ENCODE data around the gene LIX1L.

DNA sequence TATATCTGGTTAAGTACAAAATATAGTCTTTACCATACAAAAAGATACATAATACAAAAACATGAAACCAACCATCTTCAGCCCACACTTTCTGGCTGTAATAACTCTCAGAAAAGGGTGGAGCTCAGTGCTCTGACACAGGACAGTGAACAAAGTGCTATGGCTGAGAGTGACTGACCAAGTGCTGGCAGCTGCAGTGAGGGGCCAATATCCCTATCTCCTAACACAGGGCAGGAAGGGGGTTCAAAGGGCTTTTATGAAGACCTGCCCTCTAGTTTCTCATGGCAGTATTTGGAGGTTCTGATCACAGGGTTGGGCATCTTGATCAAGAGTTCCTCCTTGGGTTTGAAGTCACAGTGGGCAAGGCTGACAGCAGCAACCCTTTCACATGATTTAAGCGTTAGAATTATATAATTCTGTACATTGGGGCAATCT is 34.7 kb upstream of the LIX1L start:
- no peak for TF ChIP-seq EZH2 (IDR thresholded peaks at IDR 0.05)
- TF ChIP-seq, protein P1, sequence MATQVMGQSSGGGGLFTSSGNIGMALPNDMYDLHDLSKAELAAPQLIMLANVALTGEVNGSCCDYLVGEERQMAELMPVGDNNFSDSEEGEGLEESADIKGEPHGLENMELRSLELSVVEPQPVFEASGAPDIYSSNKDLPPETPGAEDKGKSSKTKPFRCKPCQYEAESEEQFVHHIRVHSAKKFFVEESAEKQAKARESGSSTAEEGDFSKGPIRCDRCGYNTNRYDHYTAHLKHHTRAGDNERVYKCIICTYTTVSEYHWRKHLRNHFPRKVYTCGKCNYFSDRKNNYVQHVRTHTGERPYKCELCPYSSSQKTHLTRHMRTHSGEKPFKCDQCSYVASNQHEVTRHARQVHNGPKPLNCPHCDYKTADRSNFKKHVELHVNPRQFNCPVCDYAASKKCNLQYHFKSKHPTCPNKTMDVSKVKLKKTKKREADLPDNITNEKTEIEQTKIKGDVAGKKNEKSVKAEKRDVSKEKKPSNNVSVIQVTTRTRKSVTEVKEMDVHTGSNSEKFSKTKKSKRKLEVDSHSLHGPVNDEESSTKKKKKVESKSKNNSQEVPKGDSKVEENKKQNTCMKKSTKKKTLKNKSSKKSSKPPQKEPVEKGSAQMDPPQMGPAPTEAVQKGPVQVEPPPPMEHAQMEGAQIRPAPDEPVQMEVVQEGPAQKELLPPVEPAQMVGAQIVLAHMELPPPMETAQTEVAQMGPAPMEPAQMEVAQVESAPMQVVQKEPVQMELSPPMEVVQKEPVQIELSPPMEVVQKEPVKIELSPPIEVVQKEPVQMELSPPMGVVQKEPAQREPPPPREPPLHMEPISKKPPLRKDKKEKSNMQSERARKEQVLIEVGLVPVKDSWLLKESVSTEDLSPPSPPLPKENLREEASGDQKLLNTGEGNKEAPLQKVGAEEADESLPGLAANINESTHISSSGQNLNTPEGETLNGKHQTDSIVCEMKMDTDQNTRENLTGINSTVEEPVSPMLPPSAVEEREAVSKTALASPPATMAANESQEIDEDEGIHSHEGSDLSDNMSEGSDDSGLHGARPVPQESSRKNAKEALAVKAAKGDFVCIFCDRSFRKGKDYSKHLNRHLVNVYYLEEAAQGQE (IDR thresholded peaks at IDR 0.05; ENCODE audit: low read depth) = no peak
- TF ChIP-seq, protein P2, sequence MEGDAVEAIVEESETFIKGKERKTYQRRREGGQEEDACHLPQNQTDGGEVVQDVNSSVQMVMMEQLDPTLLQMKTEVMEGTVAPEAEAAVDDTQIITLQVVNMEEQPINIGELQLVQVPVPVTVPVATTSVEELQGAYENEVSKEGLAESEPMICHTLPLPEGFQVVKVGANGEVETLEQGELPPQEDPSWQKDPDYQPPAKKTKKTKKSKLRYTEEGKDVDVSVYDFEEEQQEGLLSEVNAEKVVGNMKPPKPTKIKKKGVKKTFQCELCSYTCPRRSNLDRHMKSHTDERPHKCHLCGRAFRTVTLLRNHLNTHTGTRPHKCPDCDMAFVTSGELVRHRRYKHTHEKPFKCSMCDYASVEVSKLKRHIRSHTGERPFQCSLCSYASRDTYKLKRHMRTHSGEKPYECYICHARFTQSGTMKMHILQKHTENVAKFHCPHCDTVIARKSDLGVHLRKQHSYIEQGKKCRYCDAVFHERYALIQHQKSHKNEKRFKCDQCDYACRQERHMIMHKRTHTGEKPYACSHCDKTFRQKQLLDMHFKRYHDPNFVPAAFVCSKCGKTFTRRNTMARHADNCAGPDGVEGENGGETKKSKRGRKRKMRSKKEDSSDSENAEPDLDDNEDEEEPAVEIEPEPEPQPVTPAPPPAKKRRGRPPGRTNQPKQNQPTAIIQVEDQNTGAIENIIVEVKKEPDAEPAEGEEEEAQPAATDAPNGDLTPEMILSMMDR (IDR thresholded peaks at IDR 0.05 in 2 of 3, conservative IDR thresholded peaks at IDR 0.05 in 1 of 3; ENCODE audit: borderline replicate concordance in 1 of 3, insufficient read depth in 1 of 3, low read depth in 2 of 3, low read length in 2 of 3) = no peak
- no peak for TF ChIP-seq POLR2A (IDR thresholded peaks at IDR 0.05; ENCODE audit: borderline replicate concordance, extremely low read depth, insufficient read depth, insufficient read length)
- no peak for TF ChIP-seq EZH2phosphoT487 (IDR thresholded peaks at IDR 0.05; ENCODE audit: borderline replicate concordance)
- no peak for TF ChIP-seq CEBPB (IDR thresholded peaks at IDR 0.05; ENCODE audit: low read depth)
- TF ChIP-seq POLR2AphosphoS5 (IDR thresholded peaks at IDR 0.05; ENCODE audit: low read depth, low read length) = no peak
- no peak for TF ChIP-seq ZNF274 (IDR thresholded peaks at IDR 0.05; ENCODE audit: low read depth, low read length)
- TF ChIP-seq ZFX (IDR thresholded peaks at IDR 0.05) = no peak
- TF ChIP-seq, protein P3, sequence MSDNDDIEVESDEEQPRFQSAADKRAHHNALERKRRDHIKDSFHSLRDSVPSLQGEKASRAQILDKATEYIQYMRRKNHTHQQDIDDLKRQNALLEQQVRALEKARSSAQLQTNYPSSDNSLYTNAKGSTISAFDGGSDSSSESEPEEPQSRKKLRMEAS (IDR thresholded peaks at IDR 0.05) = no peak
- no peak for TF ChIP-seq SP1 (IDR thresholded peaks at IDR 0.05; ENCODE audit: low read depth)
- no peak for TF ChIP-seq EGR1 (IDR thresholded peaks at IDR 0.05; ENCODE audit: low read depth)
- TF ChIP-seq, protein P4, sequence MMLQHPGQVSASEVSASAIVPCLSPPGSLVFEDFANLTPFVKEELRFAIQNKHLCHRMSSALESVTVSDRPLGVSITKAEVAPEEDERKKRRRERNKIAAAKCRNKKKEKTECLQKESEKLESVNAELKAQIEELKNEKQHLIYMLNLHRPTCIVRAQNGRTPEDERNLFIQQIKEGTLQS (IDR thresholded peaks at IDR 0.05) = no peak
- no peak for TF ChIP-seq YY1 (IDR thresholded peaks at IDR 0.05; ENCODE audit: extremely low read depth, insufficient replicate concordance, low read depth, low read length)

Measured in HCT116 (cell line).